SK-N-SH (cell line): ENCODE data around the gene UBE2C.

ENCODE experiments used
- CTCF ChIP-seq: fragments of 200-600 bp; sonication (generic); IDR thresholded peaks from 2 replicates; pipeline ENCODE4 v1.6.1; 2017; ENCODE audit warnings: antibody characterized with exemption, mild to moderate bottlenecking, moderate library complexity
- EP300 ChIP-seq, 2 experiments: IDR thresholded peaks; 2 replicates each; pipeline versions ENCODE4 v1.4.0 to v1.6.1; 2012; ENCODE audit warnings: borderline replicate concordance in 1 of 2, low read depth in 1 of 2, low read length in 1 of 2
- EZH2phosphoT487 ChIP-seq: fragments of 200-600 bp; sonication (generic); IDR thresholded peaks from 2 replicates; pipeline ENCODE4 v1.6.1; 2017; ENCODE audit warnings: low read depth, mixed run types, mild to moderate bottlenecking, antibody characterized with exemption, moderate library complexity, borderline replicate concordance
- FOSL2 ChIP-seq: IDR thresholded peaks from 2 replicates; pipeline ENCODE4 v1.4.0; 2012; ENCODE audit warnings: low read depth, mild to moderate bottlenecking, moderate library complexity, borderline replicate concordance
- GATA2 ChIP-seq: sonication (generic); formaldehyde crosslinking; IDR thresholded peaks from 2 replicates; pipeline ENCODE4 v1.5.0; 2020; ENCODE audit warnings: mild to moderate bottlenecking, missing genetic modification reagents
- MAX ChIP-seq: IDR thresholded peaks from 2 replicates; pipeline ENCODE4 v1.4.0; 2012; ENCODE audit warnings: low read depth
- MEF2A ChIP-seq: IDR thresholded peaks from 2 replicates; pipeline ENCODE4 v1.4.0; 2012; ENCODE audit warnings: low read depth, borderline replicate concordance
- NRF1 ChIP-seq: IDR thresholded peaks from 2 replicates; pipeline ENCODE4 v1.6.1; 2012; ENCODE audit warnings: low read depth, mild to moderate bottlenecking, low read length
- REST ChIP-seq: IDR thresholded peaks from 2 replicates; pipeline ENCODE4 v1.6.1; 2012; ENCODE audit warnings: mild to moderate bottlenecking, low read depth, low read length, moderate library complexity
- RFX5 ChIP-seq: IDR thresholded peaks from 2 replicates; pipeline ENCODE4 v1.6.1; 2012; ENCODE audit warnings: mild to moderate bottlenecking, improper control_type of control experiment, low read length
- RXRA ChIP-seq: IDR thresholded peaks from 2 replicates; pipeline ENCODE4 v1.4.0; 2012; ENCODE audit warnings: low read depth, mild to moderate bottlenecking, borderline replicate concordance
- TAF1 ChIP-seq: IDR thresholded peaks from 2 replicates; pipeline ENCODE4 v1.6.1; 2012; ENCODE audit warnings: low read depth, mild to moderate bottlenecking, low read length, moderate library complexity, borderline replicate concordance
- USF2 ChIP-seq: fragments of 150-350 bp; IDR thresholded peaks from 2 replicates; pipeline ENCODE4 v1.6.1; 2017; ENCODE audit warnings: antibody characterized with exemption, low read length, low read depth, borderline replicate concordance
- YY1 ChIP-seq: IDR thresholded peaks from 2 replicates; pipeline ENCODE4 v1.4.0; 2012; ENCODE audit warnings: low read depth, mild to moderate bottlenecking

GRCh38 chr20:45826381-45827019 lies 14.1 kb downstream of the UBE2C start:
- TF ChIP-seq RXRA = no peak
- no peak for TF ChIP-seq CTCF
- peak; percentile 71; the same call in 1 of the 2 replicates for TF ChIP-seq MEF2A
- no peak for TF ChIP-seq EP300 (IDR thresholded peaks at IDR 0.05; ENCODE audit: borderline replicate concordance in 1 of 2, low read depth in 1 of 2, low read length in 1 of 2)
- TF ChIP-seq GATA2 (CRISPR knock-in tag) = no peak
- no peak for TF ChIP-seq NRF1
- no peak for TF ChIP-seq TAF1
- TF ChIP-seq USF2 = no peak
- no peak for TF ChIP-seq MAX
- TF ChIP-seq FOSL2 = no peak
- TF ChIP-seq EZH2phosphoT487 = no peak
- no peak for TF ChIP-seq YY1
- no peak for TF ChIP-seq REST
- no peak for TF ChIP-seq RFX5
